Placental epithelial cell (primary cell): ENCODE results near the gene CGA. TPM values are rescaled to one million over a fixed set of nuclear protein-coding genes. Genes with fewer than 3 reads are reported as not detected.

Experiments
- total RNA-seq: library from RNA; depleted of rRNA; stranded (reverse); fragments of >200 nt; gene quantifications from 2 replicates; pipeline ENCODE4 v1.2.3, GENCODE V29; 2012

Gene CGA
- not detected in 2 replicates for total RNA-seq

GRCh38 chr6:87095087-87095509 lies at the start of gene CGA:
CGA (minus strand) TSS chr6:87095106; CDS start chr6:87088200, 6,906 bp downstream.

Other genes starting within 250 kb of the CGA start
- under 0.01 TPM in 1 of 2 replicates, not detected in the other for gene HTR1E, start 157.6 kb downstream of the CGA start, total RNA-seq
- 26.4 and 41.6 TPM in 2 replicates for gene ZNF292, start 60.5 kb upstream of the CGA start, total RNA-seq
- 5.1 and 6.3 TPM in 2 replicates for gene SMIM8, start 227.5 kb upstream of the CGA start, total RNA-seq
- gene GJB7, start 234.2 kb upstream of the CGA start, total RNA-seq: not detected in 2 replicates
- 0.76 and 3.1 TPM in 2 replicates for gene C6orf163, start 249.7 kb upstream of the CGA start, total RNA-seq